Calu3 (cell line): ENCODE data around the gene DYNC1I1. TPM values are rescaled to one million over a fixed set of nuclear protein-coding genes. Genes with fewer than 3 reads are reported as not detected.

Experiments used
- BruUV-seq: library from RNA; stranded (reverse); fragments of 400-500 nt; replicated peaks from 2 replicates; lab custom pipeline; 2021; lab: Mats Ljungman, UMichigan
- CTCF ChIA-PET: fragments of 300-600 bp; sonication (Branson Sonifier 250); formaldehyde crosslinking; loops from one replicate; lab custom pipeline; 2022; ENCODE audit warnings: antibody characterized with exemption; lab: Charles Lee
- DNase-seq: peaks from one replicate; pipeline ENCODE4 v3.0.0; 2022
- H3K27ac Mint-ChIP-seq: one replicate; pipeline ENCODE4 v1.8.0; 2022; ENCODE audit warnings: mixed read lengths; ENCODE audit not compliant: unreplicated experiment
- H3K27me3 Mint-ChIP-seq: one replicate; pipeline ENCODE4 v1.8.0; 2022; ENCODE audit warnings: mixed read lengths; ENCODE audit not compliant: unreplicated experiment
- H3K36me3 Mint-ChIP-seq: one replicate; pipeline ENCODE4 v1.8.0; 2022; ENCODE audit warnings: mild to moderate bottlenecking, moderate library complexity, mixed read lengths; ENCODE audit not compliant: insufficient read depth, unreplicated experiment
- H3K4me1 Mint-ChIP-seq: one replicate; pipeline ENCODE4 v1.8.0; 2022; ENCODE audit warnings: mild to moderate bottlenecking, low read depth, mixed read lengths; ENCODE audit not compliant: unreplicated experiment
- H3K4me3 Mint-ChIP-seq: one replicate; pipeline ENCODE4 v1.8.0; 2022; ENCODE audit warnings: mild to moderate bottlenecking, low read depth, moderate library complexity, mixed read lengths; ENCODE audit not compliant: unreplicated experiment
- H3K9me3 Mint-ChIP-seq: one replicate; pipeline ENCODE4 v1.8.0; 2022; ENCODE audit warnings: low read depth, mixed read lengths; ENCODE audit not compliant: unreplicated experiment
- intact Hi-C: fragments of 100-400 bp; cut with micrococcal nuclease; formaldehyde crosslinking; loops from one replicate; pipeline ENCODE4 v1.10.0; 2022; ENCODE audit not compliant: unreplicated experiment
- total RNA-seq: library from RNA; stranded (reverse); gene quantifications from 2 replicates; pipeline ENCODE4 v1.2.3, GENCODE V29; 2022
- TF ChIP-seq, protein P1 (sequence below): fragments of 200-600 bp; IDR thresholded peaks from one replicate; pipeline ENCODE4 v1.8.0; 2022; ENCODE audit warnings: antibody characterized with exemption; ENCODE audit not compliant: unreplicated experiment

The DYNC1I1 gene
- total RNA-seq, 1 experiment from 2014 or later: 0.73 TPM

DNA sequence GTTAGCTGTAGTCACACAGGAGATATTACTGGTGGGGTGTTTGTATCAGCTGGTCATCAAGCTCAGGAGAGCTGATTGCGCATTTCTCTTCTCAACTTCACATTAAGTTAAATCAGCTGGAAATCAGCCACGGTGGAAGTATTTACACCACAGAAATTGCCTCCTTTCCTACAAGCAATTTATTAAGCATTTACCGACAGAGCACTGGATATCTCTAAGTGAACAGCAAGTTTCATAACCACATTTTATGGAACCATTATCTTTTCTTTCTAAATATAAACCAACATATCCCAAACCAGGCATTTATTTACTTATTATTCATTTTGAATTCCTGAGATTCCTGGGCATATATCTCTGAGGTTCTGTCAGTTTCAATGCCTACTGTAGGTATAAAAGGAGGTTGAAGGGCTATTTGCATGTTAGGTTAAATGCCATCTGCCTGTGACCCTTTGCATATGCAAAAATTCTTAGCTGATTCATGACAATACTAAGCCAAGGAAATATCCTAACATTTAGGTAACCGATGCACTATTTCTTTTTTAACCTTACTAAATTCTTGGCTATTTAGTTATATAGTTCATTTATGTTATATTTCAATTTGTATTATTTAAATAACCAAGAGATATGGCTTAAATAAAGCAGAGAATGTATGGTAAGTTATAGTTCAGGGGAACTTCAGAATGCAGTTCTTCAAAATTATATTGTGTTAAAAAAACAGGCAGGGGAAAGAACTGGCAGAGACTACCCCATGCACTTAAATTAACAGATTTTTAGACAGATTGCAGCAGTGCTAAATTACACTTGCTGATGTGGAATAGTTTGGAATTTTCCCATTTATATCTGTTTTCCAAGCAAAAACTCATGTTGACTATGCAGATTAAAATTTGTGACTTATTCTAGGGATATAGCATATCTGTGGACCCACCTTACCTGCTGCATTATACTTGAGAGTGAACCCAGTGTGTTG lies 56.8 kb downstream of the DYNC1I1 start:
- Mint-ChIP-seq H3K9me3 (no peaks in the 10 kb centered on the region), H3K4me1 (no peaks in the 10 kb centered on the region), H3K27ac (no peak overlapping the region), H3K36me3 (no peaks in the 10 kb centered on the region), H3K27me3 (peaks cover 29% of the 10 kb centered on the region), H3K4me3 (no peak overlapping the region)
- no TSS peak for BruUV-seq
- no peak for DNase-seq
- CTCF ChIA-PET: no interaction called here
- intact Hi-C loops: no loop called here
- TF ChIP-seq, protein P1, sequence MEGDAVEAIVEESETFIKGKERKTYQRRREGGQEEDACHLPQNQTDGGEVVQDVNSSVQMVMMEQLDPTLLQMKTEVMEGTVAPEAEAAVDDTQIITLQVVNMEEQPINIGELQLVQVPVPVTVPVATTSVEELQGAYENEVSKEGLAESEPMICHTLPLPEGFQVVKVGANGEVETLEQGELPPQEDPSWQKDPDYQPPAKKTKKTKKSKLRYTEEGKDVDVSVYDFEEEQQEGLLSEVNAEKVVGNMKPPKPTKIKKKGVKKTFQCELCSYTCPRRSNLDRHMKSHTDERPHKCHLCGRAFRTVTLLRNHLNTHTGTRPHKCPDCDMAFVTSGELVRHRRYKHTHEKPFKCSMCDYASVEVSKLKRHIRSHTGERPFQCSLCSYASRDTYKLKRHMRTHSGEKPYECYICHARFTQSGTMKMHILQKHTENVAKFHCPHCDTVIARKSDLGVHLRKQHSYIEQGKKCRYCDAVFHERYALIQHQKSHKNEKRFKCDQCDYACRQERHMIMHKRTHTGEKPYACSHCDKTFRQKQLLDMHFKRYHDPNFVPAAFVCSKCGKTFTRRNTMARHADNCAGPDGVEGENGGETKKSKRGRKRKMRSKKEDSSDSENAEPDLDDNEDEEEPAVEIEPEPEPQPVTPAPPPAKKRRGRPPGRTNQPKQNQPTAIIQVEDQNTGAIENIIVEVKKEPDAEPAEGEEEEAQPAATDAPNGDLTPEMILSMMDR: no peak

DNA sequence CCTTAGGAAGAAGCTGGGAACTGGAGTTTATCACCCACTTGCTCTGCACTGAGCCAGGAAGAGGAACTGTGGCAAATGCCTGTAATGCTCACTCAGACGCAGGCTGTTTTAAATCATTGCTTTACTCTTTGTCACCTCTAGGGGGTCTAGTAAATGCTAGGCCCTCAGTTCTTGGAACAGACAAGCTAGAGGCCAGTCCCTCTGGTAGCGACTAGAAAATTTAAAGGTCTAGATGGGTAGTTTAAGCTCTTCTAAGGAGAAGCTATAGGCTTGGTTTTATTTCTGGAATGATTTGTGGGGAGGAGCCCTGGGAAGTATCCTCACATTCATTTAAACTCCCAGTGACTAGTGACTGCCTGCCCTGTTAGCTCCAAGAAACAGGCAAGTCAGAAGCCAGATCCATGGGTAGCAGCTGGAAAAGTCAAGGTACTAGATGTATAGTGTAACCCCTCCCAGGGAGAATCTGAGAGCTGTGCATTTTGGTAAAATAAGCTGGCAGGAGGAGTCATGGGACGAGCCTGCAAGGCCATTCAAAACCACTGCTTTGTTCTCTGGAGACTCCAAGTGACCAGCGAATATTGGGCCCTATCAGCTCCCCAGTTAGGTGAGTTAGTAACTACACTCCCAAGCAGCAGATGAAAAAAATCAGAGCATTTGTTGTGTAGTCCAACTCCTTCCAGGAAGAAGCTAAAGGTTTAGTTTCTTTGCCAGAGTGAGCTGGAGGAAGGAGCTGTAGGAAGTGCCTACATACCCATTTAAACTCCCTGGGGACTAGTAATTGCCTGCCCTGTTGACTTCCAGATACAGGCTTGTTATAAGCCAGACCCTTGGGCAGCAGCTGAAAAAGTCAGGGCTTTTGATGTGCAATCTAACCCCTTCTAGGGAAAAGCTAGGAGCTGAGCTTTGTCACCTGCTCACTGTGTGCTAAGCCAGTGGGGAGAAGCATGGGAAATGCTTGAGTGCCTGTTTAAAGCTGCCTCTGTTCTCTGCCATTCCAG lies 68.9 kb downstream of the DYNC1I1 start:
- no peaks in the 10 kb centered on the region for H3K4me1 Mint-ChIP-seq

DNA sequence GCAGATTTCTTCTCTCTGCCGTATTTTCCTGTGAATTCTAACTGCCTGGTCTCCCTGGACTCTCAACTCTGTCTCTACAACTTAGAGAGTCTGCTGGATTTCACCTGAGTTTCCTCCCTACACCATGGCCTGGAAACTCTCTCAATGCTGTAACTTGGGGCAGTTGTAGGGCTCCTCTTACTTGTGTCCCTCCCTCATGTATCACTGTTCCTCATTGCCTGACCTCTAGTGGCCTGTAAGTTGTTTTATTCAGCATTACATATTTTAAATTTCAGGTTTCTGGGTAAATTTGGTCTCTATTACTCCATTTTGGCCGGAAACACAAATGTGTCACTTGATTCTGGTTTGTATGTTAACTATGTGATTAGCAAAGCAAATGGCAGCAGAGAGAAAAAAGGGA lies 70.9 kb downstream of the DYNC1I1 start:
- CTCF ChIA-PET: no interaction called here
- intact Hi-C loops: no loop called here
- Mint-ChIP-seq H3K4me3 (no peak overlapping the region), H3K4me1 (no peaks in the 10 kb centered on the region), H3K27ac (no peak overlapping the region), H3K36me3 (no peaks in the 10 kb centered on the region), H3K9me3 (no peaks in the 10 kb centered on the region), H3K27me3 (peaks cover 20% of the 10 kb centered on the region)
- BruUV-seq: no TSS peak
- TF ChIP-seq, protein P1: no peak
- DNase-seq: no peak

More for the DNA sequence above, 68.9 kb downstream of the DYNC1I1 start:
- H3K36me3 Mint-ChIP-seq: no peaks in the 10 kb centered on the region
- H3K27ac Mint-ChIP-seq: no peak overlapping the region
- H3K9me3 Mint-ChIP-seq: no peaks in the 10 kb centered on the region
- H3K27me3 Mint-ChIP-seq: no peaks in the 10 kb centered on the region
- no peak overlapping the region for H3K4me3 Mint-ChIP-seq
- no peak for DNase-seq
- CTCF ChIA-PET: interaction anchor here (0.6 to 1.5 kb wide), 2 partner anchors 30 kb away, joined by 4 to 5 read pairs; no protein-coding TSS in a partner anchor
- TF ChIP-seq, protein P1: no peak
- BruUV-seq: no TSS peak
- intact Hi-C loops: no loop called here

DNA sequence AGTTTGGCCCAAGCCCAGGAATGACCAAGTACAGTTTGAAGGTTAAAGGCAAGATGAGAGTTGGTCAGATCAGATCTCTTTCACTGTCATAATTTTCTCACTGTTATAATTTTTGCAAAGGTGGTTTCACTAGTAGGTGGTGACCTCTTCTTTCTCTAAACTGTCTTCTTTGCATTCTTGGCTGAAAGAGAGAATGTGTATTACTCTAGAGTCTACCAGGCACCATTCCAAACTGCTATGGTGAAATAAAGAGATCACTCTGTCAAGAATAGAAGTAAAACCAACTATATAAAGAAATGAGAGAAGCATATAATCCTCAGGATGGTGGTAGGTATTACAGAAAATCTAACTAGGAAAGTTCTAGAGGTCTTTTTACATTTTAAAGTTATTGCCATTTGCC lies 72.7 kb downstream of the DYNC1I1 start:
- H3K4me3 Mint-ChIP-seq: no peak overlapping the region
- no peaks in the 10 kb centered on the region for H3K9me3 Mint-ChIP-seq
- H3K4me1 Mint-ChIP-seq: no peaks in the 10 kb centered on the region
- TF ChIP-seq, protein P1: no peak
- no peak overlapping the region for H3K27ac Mint-ChIP-seq
- BruUV-seq: no TSS peak
- CTCF ChIA-PET: no interaction called here
- intact Hi-C loops: no loop called here
- H3K27me3 Mint-ChIP-seq: peaks cover 20% of the 10 kb centered on the region
- H3K36me3 Mint-ChIP-seq: no peaks in the 10 kb centered on the region
- no peak for DNase-seq
